ENCODE measurements around the gene SMAGP.

The SMAGP gene

DNA sequence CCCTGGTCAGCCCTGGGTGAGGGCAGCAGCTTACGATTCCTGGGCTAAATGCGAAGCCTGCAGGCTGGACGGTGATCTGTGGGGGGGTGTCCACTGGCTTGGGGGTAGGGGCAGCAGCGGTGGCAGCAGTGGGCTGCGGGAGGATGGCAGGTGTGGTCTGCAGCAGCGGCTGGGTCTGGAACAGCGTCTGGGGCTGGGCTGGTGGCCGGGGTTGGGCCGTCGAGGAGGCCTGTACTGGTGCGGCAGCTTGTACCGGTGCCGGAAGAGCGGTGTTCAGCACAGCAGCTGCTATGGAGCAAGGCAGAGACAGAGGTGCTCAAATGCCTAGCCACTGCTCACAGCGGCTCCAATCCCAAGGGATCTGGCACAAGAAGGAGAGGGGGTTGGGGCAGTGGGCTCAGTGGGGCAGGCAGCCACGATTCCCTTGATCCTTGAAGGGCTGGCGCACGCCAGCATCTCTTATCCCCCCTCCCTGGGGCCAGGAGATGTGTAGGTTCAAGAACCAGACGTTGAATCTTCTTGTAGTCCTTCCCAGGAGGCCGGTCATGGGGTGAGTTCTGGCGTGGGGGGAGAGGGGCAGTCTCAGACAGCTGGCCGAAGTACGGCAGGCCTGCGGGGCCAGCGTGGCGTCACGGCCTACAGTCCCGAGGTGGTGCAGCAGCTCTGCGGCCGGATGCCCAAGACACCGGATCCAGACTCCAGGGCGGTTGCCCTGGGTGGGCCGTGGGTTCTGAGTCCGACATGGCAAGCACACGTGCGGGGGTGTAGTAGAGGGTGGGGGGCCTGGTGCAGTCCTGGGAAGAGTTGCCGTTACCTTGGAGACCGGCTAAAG is 72.3 kb downstream of the SMAGP start:
- no peak for DNase-seq (ENCODE audit: low read depth in 2 of 2)

DNA sequence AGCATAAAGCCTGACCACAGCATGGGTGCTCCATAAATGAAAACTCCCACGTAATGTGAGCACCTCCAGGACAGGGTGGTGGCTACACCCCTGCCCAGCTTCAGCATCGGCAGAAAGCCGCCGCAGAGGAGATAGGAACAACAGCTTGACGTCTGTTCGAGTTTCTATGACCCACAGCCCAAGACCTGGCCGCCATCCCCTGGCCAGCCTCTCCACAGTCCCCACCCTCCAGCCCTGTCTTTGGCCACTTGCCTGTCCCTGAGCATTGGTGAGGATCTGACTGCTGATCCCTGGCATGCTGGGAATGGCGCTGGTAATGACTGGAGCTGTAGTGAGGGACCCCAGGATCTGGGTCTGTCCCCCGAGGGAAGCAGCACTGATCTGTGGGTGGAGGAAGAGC is 73.7 kb downstream of the SMAGP start:
- DNase-seq (ENCODE audit: low read depth in 2 of 2): no peak

DNA sequence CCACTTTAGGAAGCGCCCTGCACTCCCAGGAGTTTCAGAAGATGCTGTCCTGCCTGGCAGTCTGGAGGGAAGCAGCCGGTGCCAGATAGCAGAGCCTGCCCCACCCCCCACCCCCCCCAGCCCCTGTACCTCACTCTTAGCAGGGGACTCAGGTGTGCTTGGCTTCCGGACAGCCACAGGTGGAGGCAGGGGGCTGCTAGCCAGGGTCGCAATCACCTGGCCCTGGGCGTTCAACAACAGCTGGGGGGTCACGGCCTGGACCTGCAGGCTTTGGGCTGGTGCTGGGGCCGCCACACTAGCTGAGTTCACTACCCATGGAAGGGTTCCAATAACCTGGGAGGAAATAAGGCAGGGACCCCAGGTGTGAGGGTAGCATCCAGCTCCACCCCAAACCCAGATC is 74.4 kb downstream of the SMAGP start:
- no peak for DNase-seq (ENCODE audit: low read depth in 2 of 2)

All from stimulated activated CD8-positive, alpha-beta memory T cell treated with anti-CD3 and anti-CD28 coated beads, Interleukin-15, amount 100 ng/mL, for 4 hours (primary cell).